Neural cell (in vitro differentiated cells): ENCODE results near the gene DCTN3. TPM values are rescaled to one million over a fixed set of nuclear protein-coding genes. Genes with fewer than 3 reads are reported as not detected.

Source experiments
- H2AFZ ChIP-seq: fragments of 200-600, 300-800 bp; sonication (generic), shearing (Covaris generic); 2 replicates; pipeline ENCODE4 v1.6.0; 2014; ENCODE audit warnings: low read depth, mild to moderate bottlenecking, antibody characterized with exemption, low read length, moderate library complexity
- H3F3A ChIP-seq: fragments of 200-600 bp; shearing (Covaris generic); 2 replicates; pipeline ENCODE4 v1.6.1; 2016; ENCODE audit warnings: mild to moderate bottlenecking, moderate library complexity, mixed read lengths, antibody characterized with exemption, low read length; ENCODE audit not compliant: insufficient read depth, poor library complexity, severe bottlenecking
- H3K27ac ChIP-seq: fragments of 200-600, 300-800 bp; sonication (generic), shearing (Covaris generic); 2 replicates; pipeline ENCODE4 v1.5.1; 2014; ENCODE audit warnings: mild to moderate bottlenecking, low read length, moderate library complexity
- H3K27me3 ChIP-seq: fragments of 300-800, 200-600 bp; sonication (generic), shearing (Covaris generic); 2 replicates; pipeline ENCODE4 v1.6.0; 2014; ENCODE audit warnings: mild to moderate bottlenecking, low read depth, low read length, moderate library complexity; ENCODE audit not compliant: insufficient read depth
- H3K36me3 ChIP-seq: fragments of 300-800, 200-600 bp; sonication (generic), shearing (Covaris generic); 2 replicates; pipeline ENCODE4 v1.5.1; 2014; ENCODE audit warnings: mild to moderate bottlenecking, antibody characterized with exemption, low read length, moderate library complexity; ENCODE audit not compliant: insufficient read depth
- H3K4me2 ChIP-seq: fragments of 300-800, 200-600 bp; sonication (generic), shearing (Covaris generic); 2 replicates; pipeline ENCODE4 v1.6.0; 2014; ENCODE audit warnings: mild to moderate bottlenecking, low read length
- H3K4me3 ChIP-seq: fragments of 300-800, 200-600 bp; sonication (generic), shearing (Covaris generic); 2 replicates; pipeline ENCODE4 v1.5.1; 2014; ENCODE audit warnings: mild to moderate bottlenecking, low read length, moderate library complexity
- H3K79me2 ChIP-seq: fragments of 200-600 bp; shearing (Covaris generic); replicated peaks from 2 replicates; pipeline ENCODE4 v1.6.0; 2014; ENCODE audit warnings: mild to moderate bottlenecking, low read length, moderate library complexity; ENCODE audit not compliant: insufficient read depth
- H3K9ac ChIP-seq: fragments of 300-800, 200-600 bp; sonication (generic), shearing (Covaris generic); 2 replicates; pipeline ENCODE4 v1.6.1; 2016; ENCODE audit warnings: mild to moderate bottlenecking, low read length, mixed read lengths
- H3K9me2 ChIP-seq: fragments of 200-600 bp; shearing (Covaris generic); 2 replicates; pipeline ENCODE4 v1.6.1; 2016; ENCODE audit warnings: mild to moderate bottlenecking, low read length, mixed read lengths; ENCODE audit not compliant: insufficient read depth
- H3K9me3 ChIP-seq: fragments of 200-600, 300-800 bp; sonication (generic), shearing (Covaris generic); 2 replicates; pipeline ENCODE4 v1.6.1; 2016; ENCODE audit warnings: mild to moderate bottlenecking, mixed run types, low read length, moderate library complexity, mixed read lengths
- H4K20me1 ChIP-seq: fragments of 200-600 bp; shearing (Covaris generic); 2 replicates; pipeline ENCODE4 v1.6.1; 2016; ENCODE audit warnings: mild to moderate bottlenecking, mixed run types; ENCODE audit not compliant: insufficient read depth
- EZH2 ChIP-seq: fragments of 200-600, 300-800 bp; shearing (Covaris generic), sonication (generic); IDR thresholded peaks from 2 replicates; pipeline ENCODE4 v1.6.1; 2014; ENCODE audit warnings: antibody characterized with exemption, low read length, borderline replicate concordance, mild to moderate bottlenecking; ENCODE audit not compliant: insufficient read depth, poor library complexity, severe bottlenecking
- MXI1 ChIP-seq: fragments of 450-650 bp; conservative IDR thresholded peaks from 2 replicates; pipeline ENCODE4 v1.6.1; 2014; ENCODE audit warnings: antibody characterized with exemption, mild to moderate bottlenecking; ENCODE audit not compliant: poor library complexity, severe bottlenecking
- POLR2AphosphoS5 ChIP-seq: IDR thresholded peaks from 2 replicates; pipeline ENCODE4 v1.6.1; 2012
- RAD21 ChIP-seq: fragments of 450-650 bp; conservative IDR thresholded peaks from 2 replicates; pipeline ENCODE4 v1.6.1; 2014; ENCODE audit warnings: antibody characterized with exemption, mild to moderate bottlenecking, moderate library complexity
- SMC3 ChIP-seq: fragments of 450-650 bp; conservative IDR thresholded peaks from 2 replicates; pipeline ENCODE4 v1.6.1; 2014; ENCODE audit warnings: antibody characterized with exemption, mild to moderate bottlenecking, moderate library complexity; ENCODE audit not compliant: poor library complexity
- TAF1 ChIP-seq: IDR thresholded peaks from 2 replicates; pipeline ENCODE4 v1.6.1; 2012; ENCODE audit warnings: low read depth
- polyA plus RNA-seq: library from polyadenylated mRNA; depleted of rRNA; stranded (reverse); fragments of >200 nt; gene quantifications from 2 replicates; pipeline ENCODE4 v1.2.3, GENCODE V29; 2014
- TF ChIP-seq, protein P1 (sequence below): IDR thresholded peaks from 2 replicates; pipeline ENCODE4 v1.6.1; 2012; ENCODE audit warnings: borderline replicate concordance
- TF ChIP-seq, protein P2 (sequence below): fragments of 450-650 bp; IDR thresholded peaks from 2 replicates; pipeline ENCODE4 v1.5.1; 2014; ENCODE audit warnings: antibody characterized with exemption, mild to moderate bottlenecking, moderate library complexity; ENCODE audit not compliant: poor library complexity, severe bottlenecking

Gene DCTN3
- polyA plus RNA-seq, 1 donor from 2014 or later, result 380 TPM

DNA sequence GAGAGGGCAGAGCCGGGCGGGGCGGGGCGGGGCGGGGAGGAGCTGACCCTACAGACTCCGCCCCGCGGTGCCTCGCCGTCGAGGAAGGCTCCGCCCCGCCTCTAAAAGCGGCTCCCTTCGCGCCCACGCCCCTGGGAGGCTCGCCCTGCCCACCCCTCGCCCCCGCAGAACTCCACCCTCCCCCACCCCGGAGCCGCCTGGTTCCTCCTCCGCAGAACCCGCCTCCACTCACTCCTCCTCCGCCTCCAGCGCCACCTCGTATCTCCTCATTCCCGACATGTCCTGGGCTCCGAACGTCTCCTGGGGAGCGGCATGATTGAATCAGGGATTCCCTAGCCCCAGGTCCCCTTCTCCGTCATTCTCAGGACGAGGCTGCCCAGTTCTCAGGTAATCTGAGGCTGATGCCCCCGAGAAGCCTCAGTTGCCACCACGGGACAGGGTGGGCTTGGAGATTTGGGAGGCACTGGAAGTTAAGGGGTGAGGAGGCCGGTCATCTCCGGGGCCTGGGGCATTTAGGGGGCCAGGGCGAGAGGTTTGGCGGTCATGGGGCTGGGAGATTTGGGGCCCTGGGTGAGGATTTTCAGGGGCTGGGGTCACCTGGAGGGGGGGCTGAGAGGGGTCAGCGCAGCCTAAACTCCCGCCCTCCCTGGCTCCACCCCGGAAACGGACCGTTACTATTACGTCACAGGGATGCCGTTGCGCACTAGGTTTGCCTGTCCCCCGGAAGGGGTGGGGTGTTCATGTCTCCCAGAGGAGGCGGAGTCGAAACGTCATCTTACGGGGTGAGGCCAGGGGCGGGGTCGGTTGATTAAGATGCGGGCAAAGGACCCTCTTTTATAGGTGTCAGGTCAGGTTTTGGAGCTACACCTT, 45.3 kb upstream of the DCTN3 start (continued):
- TF ChIP-seq EZH2, result no peak
- TF ChIP-seq MXI1, result peak; percentile 46
- no peak for TF ChIP-seq RAD21

DNA sequence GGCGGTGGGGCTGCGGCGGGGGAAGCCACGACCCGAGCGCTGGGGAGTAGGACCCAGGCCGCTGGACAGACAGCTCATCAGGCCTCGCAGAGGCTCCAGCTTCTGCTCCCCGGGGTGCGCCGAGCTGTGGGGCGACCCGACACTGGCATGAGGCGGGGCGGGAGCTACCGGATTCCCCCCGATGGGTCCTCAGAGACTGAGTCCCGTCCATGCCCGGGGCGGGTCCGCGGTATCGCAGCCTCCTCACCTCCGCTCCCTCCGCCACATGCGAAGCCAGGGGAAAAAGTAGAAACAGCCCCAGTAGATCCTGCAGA, 44.7 kb upstream of the DCTN3 start:
- Histone ChIP-seq H3K9ac (peak overlapping the region; percentile 94), H3K9me3 (no peaks in the 10 kb centered on the region), H3F3A (no peaks in the 10 kb centered on the region), H3K9me2 (no peaks in the 10 kb centered on the region), H2AFZ (peak overlapping the region; percentile 45), H4K20me1 (no peaks in the 10 kb centered on the region), H3K27ac (peak overlapping the region; percentile 14), H3K27me3 (no peaks in the 10 kb centered on the region), H3K36me3 (no peaks in the 10 kb centered on the region), H3K79me2 (no peaks in the 10 kb centered on the region), H3K4me2 (no peak overlapping the region), H3K4me3 (peak overlapping the region; percentile 92)
- TF ChIP-seq POLR2AphosphoS5 (no peak), RAD21 (no peak), TAF1 (no peak), SMC3 (no peak), MXI1 (no peak)
- TF ChIP-seq, protein P1, sequence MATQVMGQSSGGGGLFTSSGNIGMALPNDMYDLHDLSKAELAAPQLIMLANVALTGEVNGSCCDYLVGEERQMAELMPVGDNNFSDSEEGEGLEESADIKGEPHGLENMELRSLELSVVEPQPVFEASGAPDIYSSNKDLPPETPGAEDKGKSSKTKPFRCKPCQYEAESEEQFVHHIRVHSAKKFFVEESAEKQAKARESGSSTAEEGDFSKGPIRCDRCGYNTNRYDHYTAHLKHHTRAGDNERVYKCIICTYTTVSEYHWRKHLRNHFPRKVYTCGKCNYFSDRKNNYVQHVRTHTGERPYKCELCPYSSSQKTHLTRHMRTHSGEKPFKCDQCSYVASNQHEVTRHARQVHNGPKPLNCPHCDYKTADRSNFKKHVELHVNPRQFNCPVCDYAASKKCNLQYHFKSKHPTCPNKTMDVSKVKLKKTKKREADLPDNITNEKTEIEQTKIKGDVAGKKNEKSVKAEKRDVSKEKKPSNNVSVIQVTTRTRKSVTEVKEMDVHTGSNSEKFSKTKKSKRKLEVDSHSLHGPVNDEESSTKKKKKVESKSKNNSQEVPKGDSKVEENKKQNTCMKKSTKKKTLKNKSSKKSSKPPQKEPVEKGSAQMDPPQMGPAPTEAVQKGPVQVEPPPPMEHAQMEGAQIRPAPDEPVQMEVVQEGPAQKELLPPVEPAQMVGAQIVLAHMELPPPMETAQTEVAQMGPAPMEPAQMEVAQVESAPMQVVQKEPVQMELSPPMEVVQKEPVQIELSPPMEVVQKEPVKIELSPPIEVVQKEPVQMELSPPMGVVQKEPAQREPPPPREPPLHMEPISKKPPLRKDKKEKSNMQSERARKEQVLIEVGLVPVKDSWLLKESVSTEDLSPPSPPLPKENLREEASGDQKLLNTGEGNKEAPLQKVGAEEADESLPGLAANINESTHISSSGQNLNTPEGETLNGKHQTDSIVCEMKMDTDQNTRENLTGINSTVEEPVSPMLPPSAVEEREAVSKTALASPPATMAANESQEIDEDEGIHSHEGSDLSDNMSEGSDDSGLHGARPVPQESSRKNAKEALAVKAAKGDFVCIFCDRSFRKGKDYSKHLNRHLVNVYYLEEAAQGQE, result no peak
- TF ChIP-seq, protein P2, sequence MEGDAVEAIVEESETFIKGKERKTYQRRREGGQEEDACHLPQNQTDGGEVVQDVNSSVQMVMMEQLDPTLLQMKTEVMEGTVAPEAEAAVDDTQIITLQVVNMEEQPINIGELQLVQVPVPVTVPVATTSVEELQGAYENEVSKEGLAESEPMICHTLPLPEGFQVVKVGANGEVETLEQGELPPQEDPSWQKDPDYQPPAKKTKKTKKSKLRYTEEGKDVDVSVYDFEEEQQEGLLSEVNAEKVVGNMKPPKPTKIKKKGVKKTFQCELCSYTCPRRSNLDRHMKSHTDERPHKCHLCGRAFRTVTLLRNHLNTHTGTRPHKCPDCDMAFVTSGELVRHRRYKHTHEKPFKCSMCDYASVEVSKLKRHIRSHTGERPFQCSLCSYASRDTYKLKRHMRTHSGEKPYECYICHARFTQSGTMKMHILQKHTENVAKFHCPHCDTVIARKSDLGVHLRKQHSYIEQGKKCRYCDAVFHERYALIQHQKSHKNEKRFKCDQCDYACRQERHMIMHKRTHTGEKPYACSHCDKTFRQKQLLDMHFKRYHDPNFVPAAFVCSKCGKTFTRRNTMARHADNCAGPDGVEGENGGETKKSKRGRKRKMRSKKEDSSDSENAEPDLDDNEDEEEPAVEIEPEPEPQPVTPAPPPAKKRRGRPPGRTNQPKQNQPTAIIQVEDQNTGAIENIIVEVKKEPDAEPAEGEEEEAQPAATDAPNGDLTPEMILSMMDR, result no peak

DNA sequence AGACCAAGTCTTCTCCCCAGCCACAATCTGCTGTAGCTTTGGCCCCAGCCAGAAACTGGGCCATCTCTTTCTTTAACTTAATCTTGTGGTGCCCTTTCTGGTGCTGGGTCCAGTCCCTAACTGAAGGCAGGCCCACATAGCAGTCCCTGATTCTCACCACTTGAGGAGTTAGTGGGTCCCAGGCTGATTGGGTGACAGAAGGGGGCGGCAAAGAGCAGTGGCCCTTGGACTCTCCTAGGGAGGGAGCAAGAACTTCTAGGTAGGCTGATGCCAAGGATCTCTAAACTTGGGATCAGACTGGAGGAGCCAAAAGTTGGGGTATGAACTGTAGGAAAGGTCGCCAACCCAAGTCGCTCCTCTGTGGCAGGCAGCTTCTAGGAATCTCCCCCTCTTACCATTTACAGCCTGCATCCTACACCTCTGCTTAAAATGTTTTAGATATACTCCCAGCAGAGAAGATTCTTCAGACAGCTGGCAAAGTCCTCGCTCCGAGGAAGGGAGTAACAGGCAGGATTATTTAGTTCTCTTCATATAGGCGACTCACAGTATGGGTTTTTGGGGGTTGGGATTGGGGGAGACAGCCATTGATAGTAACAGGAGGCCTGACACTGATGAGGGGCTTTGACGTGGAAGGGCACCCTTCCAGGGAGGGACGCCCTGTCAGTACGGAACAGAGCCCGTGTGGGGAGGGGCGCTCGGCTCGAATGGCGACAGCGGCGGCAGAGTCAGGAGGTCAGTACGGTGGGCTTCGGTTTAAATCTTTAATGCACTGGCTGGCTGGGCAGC, 44.2 kb upstream of the DCTN3 start:
- no peak for TF ChIP-seq EZH2
- TF ChIP-seq, protein P2, result peak; percentile 61
- Histone ChIP-seq H3K36me3 (no peaks in the 10 kb centered on the region), H3F3A (no peaks in the 10 kb centered on the region), H4K20me1 (no peaks in the 10 kb centered on the region), H3K4me2 (no peak overlapping the region), H3K9me2 (no peaks in the 10 kb centered on the region), H3K79me2 (no peaks in the 10 kb centered on the region), H2AFZ (peak overlapping the region; percentile 45), H3K27me3 (no peaks in the 10 kb centered on the region), H3K9ac (peak overlapping the region; percentile 94), H3K27ac (peak overlapping the region; percentile 14), H3K9me3 (no peaks in the 10 kb centered on the region), H3K4me3 (peak overlapping the region; percentile 92)
